HG03066 (cell line): ENCODE measurements around the gene ALG14.
"Not testable (repeated sequence)": the region's sequence is repeated elsewhere in the genome, so short reads cannot be mapped to it uniquely, and the experiment has no call there.

Experiments used
- ATAC-seq: cut with Tn5 transposase; IDR thresholded peaks from one replicate; pipeline ENCODE4 v1.9.1; 2021; ENCODE audit warnings: low read depth; ENCODE audit not compliant: unreplicated experiment

Gene ALG14

DNA sequence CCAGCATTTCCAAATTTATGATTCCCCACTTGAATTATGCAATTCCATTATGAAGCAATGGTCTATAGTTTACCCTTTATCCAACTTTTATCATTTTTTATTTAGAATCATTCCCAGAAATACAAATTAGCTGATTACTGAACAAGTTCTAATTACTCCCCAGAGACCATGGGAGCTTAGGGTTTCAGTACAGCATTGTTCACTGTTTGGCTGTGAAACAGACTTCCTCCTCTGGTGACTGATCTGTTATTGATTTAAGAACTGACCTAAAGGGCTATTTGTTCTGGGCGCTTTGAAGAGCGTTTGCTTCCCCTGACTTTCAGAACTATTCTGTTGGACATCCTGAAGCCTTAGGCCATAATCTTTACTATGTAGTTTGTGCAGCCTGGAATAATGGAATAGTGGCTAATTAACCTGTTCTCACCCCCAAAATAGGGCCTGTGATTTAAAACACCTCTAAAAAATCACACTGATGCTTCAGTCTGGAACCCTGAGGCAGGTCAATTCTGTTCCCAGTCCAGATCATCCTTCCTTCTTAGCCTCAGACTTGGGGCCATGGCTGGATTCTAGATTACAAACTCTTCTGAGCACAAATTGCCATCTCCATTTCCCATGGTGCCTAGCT is 58.7 kb downstream of the ALG14 start:
- no peak for ATAC-seq

- no peak for ATAC-seq
These were observed 60.4 kb downstream of the ALG14 start for GRCh38 chr1:95012389-95012788.

GRCh38 chr1:95010158-95010557 is 62.6 kb downstream of the ALG14 start:
- ATAC-seq, result no peak

DNA sequence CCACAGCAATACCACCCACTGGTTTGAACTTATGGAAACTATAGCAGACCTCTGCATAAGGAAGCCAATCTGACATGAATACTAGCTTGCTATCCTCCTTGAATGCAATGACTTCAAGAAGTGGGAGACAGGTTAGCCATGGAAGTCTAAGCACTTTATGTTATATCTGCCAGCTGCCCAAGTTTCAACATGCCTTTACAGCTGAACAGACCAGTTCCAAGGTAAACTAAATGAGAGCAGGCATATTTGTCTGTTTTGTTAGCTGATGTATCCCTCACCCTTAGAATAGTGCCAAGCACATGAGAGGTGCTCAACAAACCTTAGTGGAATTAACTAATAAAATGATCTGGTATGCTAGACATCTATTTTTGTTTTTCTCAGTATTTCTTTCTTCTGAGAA is 65.1 kb downstream of the ALG14 start:
- ATAC-seq, result no peak

GRCh38 chr1:95006681-95007080 is 66.1 kb downstream of the ALG14 start:
- no peak for ATAC-seq

DNA sequence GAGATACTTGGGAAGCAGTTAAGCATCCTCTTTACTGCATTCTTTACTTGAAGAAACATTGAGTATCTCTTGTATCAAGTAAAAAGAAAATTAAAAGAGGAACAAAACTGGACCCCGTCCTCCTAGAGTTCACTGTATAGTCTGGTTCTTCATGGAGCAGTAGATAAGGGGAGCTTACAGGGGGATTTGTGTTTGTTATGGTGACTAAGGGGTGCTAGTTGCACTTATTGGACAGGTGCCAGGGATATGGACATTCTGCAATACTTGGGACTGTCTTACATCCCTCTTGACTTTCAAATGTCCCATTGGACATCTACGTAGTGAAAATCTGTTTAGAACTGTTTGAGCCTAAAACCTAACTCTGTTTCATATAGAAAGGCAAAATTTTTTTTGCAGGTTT is 67.2 kb downstream of the ALG14 start:
- no peak for ATAC-seq

GRCh38 chr1:95004013-95004412 is 68.7 kb downstream of the ALG14 start:
- no peak for ATAC-seq

- no peak for ATAC-seq
These were observed 69.4 kb downstream of the ALG14 start for GRCh38 chr1:95003433-95003738.

DNA sequence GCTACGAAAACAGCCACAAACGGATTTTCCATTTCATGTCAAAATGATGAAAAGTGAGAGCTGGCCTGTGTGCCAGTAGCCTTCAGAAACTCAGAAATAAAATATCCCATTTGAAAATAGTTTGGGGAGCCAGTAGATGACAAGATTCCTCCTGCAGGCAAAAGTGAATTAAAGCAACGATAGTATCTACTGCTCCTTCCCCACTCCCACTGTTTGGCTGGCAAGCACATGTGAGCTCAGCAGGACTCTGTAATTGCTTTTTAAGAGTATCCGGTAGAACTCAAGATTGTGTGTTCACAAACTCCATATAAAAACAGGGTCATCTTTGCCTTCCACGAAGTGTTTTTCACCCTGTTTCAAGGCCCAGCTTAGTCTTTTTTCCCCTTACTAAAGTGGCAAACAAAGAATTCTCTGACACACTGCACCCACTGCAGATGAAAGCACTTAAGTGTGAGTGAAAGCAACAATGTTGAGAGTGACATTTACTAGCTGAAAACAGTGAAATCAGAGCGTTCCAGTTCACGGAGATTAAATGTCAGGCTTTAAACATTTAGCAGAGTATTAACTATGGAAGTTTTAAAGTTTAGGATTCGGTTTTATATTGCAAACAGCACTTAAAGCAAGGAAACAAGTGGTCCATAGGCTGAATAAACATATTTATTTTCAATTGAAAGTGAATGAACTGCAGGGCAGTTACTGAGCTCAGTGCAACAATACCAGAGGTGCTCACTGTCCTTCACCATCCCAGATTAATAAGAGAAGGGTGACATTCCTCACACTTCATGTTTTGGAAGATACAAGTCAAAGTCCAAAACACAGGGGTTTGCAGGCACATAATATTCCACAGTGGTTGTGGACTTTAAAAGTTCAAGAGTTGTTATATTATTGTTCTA is 70.0 kb downstream of the ALG14 start:
- no peak for ATAC-seq

DNA sequence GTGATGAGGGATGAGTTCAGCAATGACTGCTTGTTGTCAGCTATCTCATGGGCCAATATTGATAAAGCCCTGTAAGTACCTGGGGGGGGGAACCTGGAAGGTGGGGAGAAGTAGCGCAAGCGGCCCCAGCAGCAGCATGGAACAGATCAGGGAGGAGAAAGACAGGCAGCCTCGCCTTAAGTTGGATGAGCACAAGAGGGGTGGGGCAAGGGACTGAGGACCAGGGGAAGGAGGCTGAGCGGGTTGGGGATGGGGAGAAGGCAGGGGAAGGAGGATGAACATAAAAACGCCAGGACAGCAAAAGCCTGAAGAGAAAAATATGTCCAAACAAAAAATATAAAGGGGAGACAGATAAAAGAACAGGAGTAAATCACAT is 70.6 kb downstream of the ALG14 start:
- ATAC-seq, result no peak

DNA sequence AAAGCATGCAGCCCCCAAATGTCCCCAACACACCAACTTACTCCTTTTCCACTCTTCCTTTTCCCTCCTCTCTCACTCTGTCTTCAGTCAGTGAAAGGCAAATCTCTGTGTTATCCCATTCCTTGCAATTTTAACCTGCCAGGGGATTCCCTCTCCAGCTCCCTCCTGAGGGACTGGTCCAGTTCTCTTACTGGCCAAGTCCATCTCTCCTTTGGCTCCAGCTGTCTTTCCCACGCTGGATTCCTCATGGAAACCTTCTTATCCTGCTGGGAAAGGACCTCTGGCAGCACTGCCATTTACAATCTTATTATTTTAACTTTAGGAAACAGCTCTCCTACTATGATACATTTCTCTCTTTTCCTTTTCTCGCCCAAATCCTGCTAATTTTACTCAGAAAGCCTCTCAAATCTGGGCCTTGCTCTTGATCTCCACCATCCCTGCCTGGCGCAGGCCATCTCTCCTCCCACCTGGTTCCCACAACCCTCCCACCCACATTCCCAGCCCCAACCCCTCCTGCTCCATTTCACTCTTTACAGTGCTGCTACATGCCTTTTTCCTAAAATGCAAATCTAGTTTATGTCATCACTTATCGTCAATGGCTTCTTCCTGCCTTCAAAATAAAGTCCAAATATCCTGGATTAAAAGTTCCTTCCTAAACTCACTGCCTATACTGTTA is 73.2 kb downstream of the ALG14 start:
- no peak for ATAC-seq

- ATAC-seq, result no peak
These were observed 74.0 kb downstream of the ALG14 start for GRCh38 chr1:94998748-94999147.

DNA sequence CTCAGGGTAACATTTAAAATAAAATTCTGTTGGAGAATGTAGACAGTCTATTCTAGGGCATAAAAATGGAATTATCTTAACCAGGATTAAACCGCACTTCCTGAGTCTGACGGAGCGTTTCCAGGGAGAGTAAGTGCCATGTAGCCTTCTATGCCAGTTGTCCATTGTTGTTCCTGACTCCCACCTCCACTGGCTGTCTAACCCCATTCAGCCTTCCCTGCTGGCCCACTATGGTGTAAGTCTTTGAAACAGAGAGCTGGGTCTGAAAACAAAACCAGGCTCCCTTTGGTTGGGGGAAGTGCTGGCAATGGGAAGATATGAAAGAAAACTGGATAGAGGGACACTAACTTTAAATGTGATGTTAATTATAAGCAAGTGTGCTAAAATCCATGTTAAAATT is 74.6 kb downstream of the ALG14 start:
- no peak for ATAC-seq

DNA sequence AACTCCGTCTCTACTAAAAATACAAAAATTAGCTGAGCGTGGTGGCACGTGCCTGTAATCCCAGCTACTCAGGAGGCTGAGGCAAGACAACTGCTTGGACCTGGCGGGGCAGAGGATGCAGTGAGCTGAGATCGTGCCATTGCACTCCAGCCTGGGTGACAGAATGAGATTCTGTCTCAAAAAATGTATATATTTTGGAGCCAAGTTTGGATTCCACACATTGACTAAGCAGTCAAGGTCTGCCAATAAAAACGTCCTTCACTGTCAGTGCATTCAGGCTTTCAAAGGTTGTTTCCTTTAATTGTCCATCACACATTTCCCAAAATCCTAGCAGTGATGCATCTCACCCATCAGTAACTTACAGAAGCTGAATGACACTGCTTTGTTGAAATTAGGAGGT is 77.2 kb downstream of the ALG14 start:
- not testable (repeated sequence) for ATAC-seq

- no peak for ATAC-seq
These were observed 77.9 kb downstream of the ALG14 start for GRCh38 chr1:94994805-94995204.

- ATAC-seq, result no peak
These were observed 78.7 kb downstream of the ALG14 start for GRCh38 chr1:94993931-94994645.

GRCh38 chr1:94992863-94993563 is 79.7 kb downstream of the ALG14 start:
- no peak for ATAC-seq

DNA sequence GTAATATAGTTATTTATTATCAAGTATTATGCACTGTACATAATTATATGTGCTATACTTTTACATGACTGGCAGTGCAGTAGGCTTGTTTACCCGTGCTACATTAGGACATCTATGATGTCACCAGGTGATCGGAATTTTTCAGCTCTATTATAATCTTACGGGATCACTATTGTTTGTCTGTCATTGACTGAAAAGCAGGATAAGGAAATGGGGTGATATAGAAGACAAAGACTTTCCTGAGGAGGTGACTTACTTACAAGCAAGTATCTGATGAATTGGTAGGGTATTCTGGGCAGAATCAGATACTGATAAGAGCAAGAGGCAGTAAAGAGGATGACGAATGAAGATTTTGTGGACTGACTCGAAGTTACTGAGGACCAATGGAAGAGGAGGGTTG is 80.6 kb downstream of the ALG14 start:
- no peak for ATAC-seq

- ATAC-seq, result no peak
These were observed 82.8 kb downstream of the ALG14 start for GRCh38 chr1:94989911-94990473.

DNA sequence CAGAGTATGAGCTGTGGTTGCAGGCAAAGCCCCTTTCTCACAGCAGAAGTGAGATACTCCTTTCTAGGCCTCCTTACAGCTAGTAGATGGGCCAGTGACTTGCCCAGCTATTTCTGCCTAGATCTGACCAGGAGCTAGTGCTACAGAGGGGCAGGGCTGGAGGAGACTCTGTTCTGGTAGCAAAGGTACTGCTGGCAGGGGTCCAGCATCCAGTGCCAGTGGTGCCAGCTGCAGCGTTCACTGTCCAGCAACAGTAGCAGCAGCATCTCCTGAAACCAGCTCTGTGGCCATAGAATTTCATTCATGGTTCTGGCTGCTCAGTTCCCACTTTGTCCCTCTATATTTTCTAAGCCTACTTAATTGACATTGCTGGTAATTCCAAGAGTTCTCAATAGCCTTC is 83.4 kb downstream of the ALG14 start:
- ATAC-seq, result no peak
